ENCODE data around the gene NDNF. TPM values are rescaled to one million over a fixed set of nuclear protein-coding genes. Genes with fewer than 3 reads are reported as not detected.

Gene NDNF
- total RNA-seq, 4 donors from 2014 or later: 2.7 to 7.7 (median 4.0) TPM

- no peak for DNase-seq
- Histone ChIP-seq H3K36me3 (no peaks in the 10 kb centered on the region), H3K27me3 (no peaks in the 10 kb centered on the region), H3K9me3 (no peaks in the 10 kb centered on the region), H3K4me3 (replicated peaks in 1 of 3) (peak overlapping the region; percentile 26 to 42 (median 41)), H3K27ac (peak overlapping the region in 1 of 3 donors; percentile 49), H3K4me1 (peaks cover 6 to 12% of the 10 kb centered on the region in 2 donors)
- WGBS, 2 donors: 1% methylated on average over 34 of the region's 34 CpGs
- TF ChIP-seq CTCF (IDR thresholded peaks at IDR 0.05) (no peak), POLR2A (IDR thresholded peaks at IDR 0.05) (no peak)
- intact Hi-C loops (cut with DNase I): no loop called here
Measured at GRCh38 chr4:121071640-121072223, 603 bp downstream of the NDNF start.

- WGBS, 2 donors: 6 to 13% methylated on average over 30 to 47 of the region's 64 CpGs
- DNase-seq: peak; percentile 21 to 28
- H3K36me3 ChIP-seq: no peaks in the 10 kb centered on the region
- H3K9me3 ChIP-seq: no peaks in the 10 kb centered on the region
- peaks cover 6 to 12% of the 10 kb centered on the region in 2 donors for H3K4me1 ChIP-seq
- H3K27ac ChIP-seq: peak overlapping the region in 1 of 3 donors; percentile 49
- H3K4me3 ChIP-seq (replicated peaks in 1 of 3): peak overlapping the region; percentile 26 to 42 (median 41)
- H3K27me3 ChIP-seq: no peaks in the 10 kb centered on the region
- intact Hi-C loops (cut with DNase I): no loop called here
- TF ChIP-seq CTCF (IDR thresholded peaks at IDR 0.05): peak in 3 of 6 experiments; percentile 9 to 38 (median 15)
- no peak for TF ChIP-seq POLR2A (IDR thresholded peaks at IDR 0.05)
Measured at GRCh38 chr4:121070696-121071639, 1.4 kb downstream of the NDNF start.

- no peak for DNase-seq
- WGBS, 2 donors: 76 to 77% methylated on average over 12 of the region's 12 CpGs
- no peaks in the 10 kb centered on the region for H3K9me3 ChIP-seq
- no peak overlapping the region for H3K4me3 ChIP-seq (replicated peaks in 1 of 3)
- H3K27ac ChIP-seq: peak overlapping the region in 1 of 3 donors; percentile 49
- TF ChIP-seq CTCF (IDR thresholded peaks at IDR 0.05) (no peak), POLR2A (IDR thresholded peaks at IDR 0.05) (no peak)
- H3K4me1 ChIP-seq: peaks cover 6 to 12% of the 10 kb centered on the region in 2 donors
- H3K27me3 ChIP-seq: no peaks in the 10 kb centered on the region
- no peaks in the 10 kb centered on the region for H3K36me3 ChIP-seq
- intact Hi-C loops (cut with DNase I): no loop called here
Measured at GRCh38 chr4:121070274-121070673, 2.1 kb downstream of the NDNF start.

GRCh38 chr4:121069430-121069829, 2.9 kb downstream of the NDNF start:
- no peak overlapping the region for H3K27ac ChIP-seq
- no peak overlapping the region for H3K4me3 ChIP-seq (replicated peaks in 1 of 3)
- WGBS, 2 donors: 89 to 93% methylated on average over 1 of the region's 1 CpG
- H3K36me3 ChIP-seq: no peaks in the 10 kb centered on the region
- DNase-seq: no peak
- TF ChIP-seq CTCF (IDR thresholded peaks at IDR 0.05): no peak
- no peak for TF ChIP-seq POLR2A (IDR thresholded peaks at IDR 0.05)
- intact Hi-C loops (cut with DNase I): no loop called here
- no peaks in the 10 kb centered on the region for H3K9me3 ChIP-seq
- peaks cover 6 to 12% of the 10 kb centered on the region in 2 donors for H3K4me1 ChIP-seq
- H3K27me3 ChIP-seq: no peaks in the 10 kb centered on the region

GRCh38 chr4:121064482-121064881, 7.9 kb downstream of the NDNF start:
- Histone ChIP-seq H3K4me3 (replicated peaks in 1 of 3) (no peak overlapping the region), H3K9me3 (no peaks in the 10 kb centered on the region), H3K4me1 (no peaks in the 10 kb centered on the region), H3K36me3 (no peaks in the 10 kb centered on the region), H3K27me3 (no peaks in the 10 kb centered on the region), H3K27ac (no peak overlapping the region)
- WGBS, 2 donors: 87 to 91% methylated on average over 3 of the region's 3 CpGs
- intact Hi-C loops (cut with DNase I): no loop called here
- DNase-seq: no peak
- TF ChIP-seq CTCF (IDR thresholded peaks at IDR 0.05) (no peak), POLR2A (IDR thresholded peaks at IDR 0.05) (no peak)
